ENCODE data around the gene TMEM218.

Gene TMEM218

GRCh38 chr11:125146232-125146631, 34.8 kb upstream of the TMEM218 start:
- no peaks in the 10 kb centered on the region; the same call in none of the 2 replicates for H3K27me3 ChIP-seq (replicated peaks; ENCODE audit: control insufficient read depth, insufficient read depth, low read length)
- H3K4me3 ChIP-seq (replicated peaks; ENCODE audit: low read depth, low read length) = no peak overlapping the region
- TF ChIP-seq, protein P1, sequence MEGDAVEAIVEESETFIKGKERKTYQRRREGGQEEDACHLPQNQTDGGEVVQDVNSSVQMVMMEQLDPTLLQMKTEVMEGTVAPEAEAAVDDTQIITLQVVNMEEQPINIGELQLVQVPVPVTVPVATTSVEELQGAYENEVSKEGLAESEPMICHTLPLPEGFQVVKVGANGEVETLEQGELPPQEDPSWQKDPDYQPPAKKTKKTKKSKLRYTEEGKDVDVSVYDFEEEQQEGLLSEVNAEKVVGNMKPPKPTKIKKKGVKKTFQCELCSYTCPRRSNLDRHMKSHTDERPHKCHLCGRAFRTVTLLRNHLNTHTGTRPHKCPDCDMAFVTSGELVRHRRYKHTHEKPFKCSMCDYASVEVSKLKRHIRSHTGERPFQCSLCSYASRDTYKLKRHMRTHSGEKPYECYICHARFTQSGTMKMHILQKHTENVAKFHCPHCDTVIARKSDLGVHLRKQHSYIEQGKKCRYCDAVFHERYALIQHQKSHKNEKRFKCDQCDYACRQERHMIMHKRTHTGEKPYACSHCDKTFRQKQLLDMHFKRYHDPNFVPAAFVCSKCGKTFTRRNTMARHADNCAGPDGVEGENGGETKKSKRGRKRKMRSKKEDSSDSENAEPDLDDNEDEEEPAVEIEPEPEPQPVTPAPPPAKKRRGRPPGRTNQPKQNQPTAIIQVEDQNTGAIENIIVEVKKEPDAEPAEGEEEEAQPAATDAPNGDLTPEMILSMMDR (IDR thresholded peaks at IDR 0.05; ENCODE audit: insufficient read depth, low read length, poor library complexity, severe bottlenecking) = no peak
- H3K36me3 ChIP-seq (ENCODE audit: control insufficient read depth, insufficient read depth, low read length) = no peaks in the 10 kb centered on the region
- no peak for DNase-seq (ENCODE audit: extremely low read depth, insufficient read length)

GRCh38 chr11:125141686-125142535, 30.5 kb upstream of the TMEM218 start:
- H3K4me3 ChIP-seq (replicated peaks; ENCODE audit: low read depth, low read length) = no peak overlapping the region
- TF ChIP-seq, protein P1 (IDR thresholded peaks at IDR 0.05; ENCODE audit: insufficient read depth, low read length, poor library complexity, severe bottlenecking) = peak; percentile 97
- peak; percentile 41 for DNase-seq (ENCODE audit: extremely low read depth, insufficient read length)
- no peaks in the 10 kb centered on the region; the same call in 1 of the 2 replicates for H3K27me3 ChIP-seq (replicated peaks; ENCODE audit: control insufficient read depth, insufficient read depth, low read length)
- no peaks in the 10 kb centered on the region for H3K36me3 ChIP-seq (ENCODE audit: control insufficient read depth, insufficient read depth, low read length)

DNA sequence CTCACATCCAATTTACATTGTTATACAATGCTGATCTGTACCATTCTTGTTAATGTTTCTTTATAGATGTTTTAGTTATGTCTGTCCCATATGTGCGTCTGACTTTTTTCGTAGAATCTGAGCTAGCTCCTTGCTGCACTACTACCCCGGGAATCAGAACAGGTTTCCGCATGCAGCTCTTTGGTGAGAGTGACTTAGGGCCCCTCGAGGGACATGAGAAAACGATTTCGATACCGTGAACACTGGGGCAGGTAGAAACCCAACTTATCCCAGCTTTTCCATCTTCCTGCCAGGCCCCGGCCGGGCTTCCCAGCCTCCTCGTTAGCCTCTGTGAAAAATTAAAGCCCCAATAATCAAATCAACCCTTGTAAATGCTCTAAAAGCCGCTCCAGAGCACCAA, 29.8 kb upstream of the TMEM218 start:
- Histone ChIP-seq H3K27me3 (replicated peaks; ENCODE audit: control insufficient read depth, insufficient read depth, low read length) (no peaks in the 10 kb centered on the region; the same call in 1 of the 2 replicates), H3K4me3 (replicated peaks; ENCODE audit: low read depth, low read length) (no peak overlapping the region), H3K36me3 (ENCODE audit: control insufficient read depth, insufficient read depth, low read length) (no peaks in the 10 kb centered on the region)
- no peak for DNase-seq (ENCODE audit: extremely low read depth, insufficient read length)
- TF ChIP-seq, protein P1 (IDR thresholded peaks at IDR 0.05; ENCODE audit: insufficient read depth, low read length, poor library complexity, severe bottlenecking) = no peak

- no peak for DNase-seq (ENCODE audit: extremely low read depth, insufficient read length)
- TF ChIP-seq, protein P1 (IDR thresholded peaks at IDR 0.05; ENCODE audit: insufficient read depth, low read length, poor library complexity, severe bottlenecking) = no peak
- Histone ChIP-seq H3K4me3 (replicated peaks; ENCODE audit: low read depth, low read length) (no peak overlapping the region), H3K36me3 (ENCODE audit: control insufficient read depth, insufficient read depth, low read length) (no peaks in the 10 kb centered on the region), H3K27me3 (replicated peaks; ENCODE audit: control insufficient read depth, insufficient read depth, low read length) (no peaks in the 10 kb centered on the region; the same call in 1 of the 2 replicates)
These were observed 28.8 kb upstream of the TMEM218 start for GRCh38 chr11:125140233-125140632.

- H3K36me3 ChIP-seq (ENCODE audit: control insufficient read depth, insufficient read depth, low read length) = no peaks in the 10 kb centered on the region
- H3K4me3 ChIP-seq (replicated peaks; ENCODE audit: low read depth, low read length) = no peak overlapping the region
- H3K27me3 ChIP-seq (replicated peaks; ENCODE audit: control insufficient read depth, insufficient read depth, low read length) = no peaks in the 10 kb centered on the region; the same call in 1 of the 2 replicates
- DNase-seq (ENCODE audit: extremely low read depth, insufficient read length) = no peak
- TF ChIP-seq, protein P1 (IDR thresholded peaks at IDR 0.05; ENCODE audit: insufficient read depth, low read length, poor library complexity, severe bottlenecking) = no peak
These were observed 28.4 kb upstream of the TMEM218 start for GRCh38 chr11:125139778-125140177.

Data from GM06990 (cell line).